ENCODE data around the gene FOXK2.

DNA sequence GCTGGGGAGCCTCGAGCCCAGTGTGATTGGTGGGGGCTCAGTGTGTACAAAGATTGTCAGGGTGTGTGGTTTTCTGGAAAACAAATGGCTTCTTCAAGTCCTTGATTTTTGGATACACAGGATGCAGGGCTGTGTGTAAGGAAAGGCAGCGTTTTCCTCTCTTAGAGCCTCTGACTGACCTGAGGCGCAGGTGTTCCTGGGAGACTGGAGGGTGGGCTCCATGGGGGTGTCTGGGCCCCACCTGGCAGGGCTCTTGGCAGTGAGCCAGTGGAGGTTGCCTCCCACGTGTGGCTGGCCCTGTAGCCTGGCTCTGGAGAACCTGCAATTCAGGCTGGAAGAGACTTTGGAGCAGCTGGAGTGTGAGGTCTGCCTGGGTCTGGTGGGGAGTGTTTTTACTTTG is 5.0 kb downstream of the FOXK2 start:
- TF ChIP-seq, protein P1, sequence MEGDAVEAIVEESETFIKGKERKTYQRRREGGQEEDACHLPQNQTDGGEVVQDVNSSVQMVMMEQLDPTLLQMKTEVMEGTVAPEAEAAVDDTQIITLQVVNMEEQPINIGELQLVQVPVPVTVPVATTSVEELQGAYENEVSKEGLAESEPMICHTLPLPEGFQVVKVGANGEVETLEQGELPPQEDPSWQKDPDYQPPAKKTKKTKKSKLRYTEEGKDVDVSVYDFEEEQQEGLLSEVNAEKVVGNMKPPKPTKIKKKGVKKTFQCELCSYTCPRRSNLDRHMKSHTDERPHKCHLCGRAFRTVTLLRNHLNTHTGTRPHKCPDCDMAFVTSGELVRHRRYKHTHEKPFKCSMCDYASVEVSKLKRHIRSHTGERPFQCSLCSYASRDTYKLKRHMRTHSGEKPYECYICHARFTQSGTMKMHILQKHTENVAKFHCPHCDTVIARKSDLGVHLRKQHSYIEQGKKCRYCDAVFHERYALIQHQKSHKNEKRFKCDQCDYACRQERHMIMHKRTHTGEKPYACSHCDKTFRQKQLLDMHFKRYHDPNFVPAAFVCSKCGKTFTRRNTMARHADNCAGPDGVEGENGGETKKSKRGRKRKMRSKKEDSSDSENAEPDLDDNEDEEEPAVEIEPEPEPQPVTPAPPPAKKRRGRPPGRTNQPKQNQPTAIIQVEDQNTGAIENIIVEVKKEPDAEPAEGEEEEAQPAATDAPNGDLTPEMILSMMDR (conservative IDR thresholded peaks at IDR 0.05; ENCODE audit: low read length) = no peak
- no peak for TF ChIP-seq EZH2phosphoT487 (IDR thresholded peaks at IDR 0.05; ENCODE audit: borderline replicate concordance, low read depth, low read length)
